ENCODE data around the gene JMY.

JMY gene

GRCh38 chr5:79235634-79236361 is at the start of gene JMY:
TSS of gene JMY (plus strand) at chr5:79236131. CDS start at chr5:79236651, 520 bp downstream.
- peak; percentile 84 for DNase-seq

DNA sequence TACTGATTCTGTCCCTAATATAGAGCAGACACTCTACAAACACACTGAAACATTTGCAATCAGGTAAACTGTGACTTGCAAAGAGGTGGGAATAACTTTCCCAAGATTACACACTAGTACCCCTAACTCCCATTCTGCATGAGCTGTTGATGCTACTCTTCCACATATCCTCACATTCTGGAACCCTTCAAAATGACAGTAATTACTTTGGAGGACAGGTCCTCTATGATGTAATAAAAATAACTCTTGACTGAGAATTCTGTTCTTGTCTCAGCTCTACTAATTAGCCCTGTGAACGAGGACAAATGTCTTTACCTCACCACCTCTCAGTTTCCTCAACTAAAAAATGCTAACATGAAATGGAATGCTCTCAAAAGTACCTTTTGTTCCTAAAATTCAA is 49.5 kb upstream of the JMY start:
- no peak for DNase-seq

DNA sequence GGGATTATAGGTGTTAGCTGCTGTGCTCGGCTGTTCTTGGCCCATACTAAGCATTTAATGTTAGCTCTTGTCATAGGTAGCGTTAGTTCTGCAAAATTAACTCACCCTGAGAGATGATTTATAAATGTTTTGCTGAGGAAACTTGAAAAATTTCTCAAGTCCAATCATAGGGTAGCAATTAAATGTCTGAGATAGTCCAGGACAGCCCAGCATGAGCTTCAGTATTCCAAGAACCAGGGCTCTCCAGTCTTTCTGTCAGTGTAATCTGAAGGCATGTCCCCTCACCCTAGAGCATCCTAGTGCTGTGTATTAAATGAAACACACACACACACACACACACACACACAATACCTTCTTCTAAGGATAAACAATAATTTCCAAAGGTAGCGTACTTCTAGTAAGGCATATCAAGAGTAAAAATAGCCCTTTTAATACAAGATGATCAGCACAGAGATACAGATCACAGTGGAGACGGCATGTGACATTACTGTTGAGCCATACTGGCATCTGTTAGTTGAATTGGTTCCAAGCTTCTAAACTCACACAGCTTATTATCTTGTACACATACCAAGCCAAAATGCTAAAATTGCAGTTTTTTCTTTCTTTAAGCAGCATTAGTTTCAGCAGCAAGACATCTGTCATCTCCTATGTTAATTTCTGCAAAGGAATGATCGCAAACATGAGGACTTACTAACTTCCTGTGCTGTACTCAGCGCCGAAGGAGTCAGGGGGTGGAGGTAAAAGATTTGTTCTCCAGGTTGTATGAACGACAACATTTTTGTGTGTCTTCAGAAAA is 46.3 kb upstream of the JMY start:
- DNase-seq: no peak

GRCh38 chr5:79190235-79190529 is 45.7 kb upstream of the JMY start:
- DNase-seq: no peak

- DNase-seq: no peak
These were observed 44.5 kb upstream of the JMY start for GRCh38 chr5:79191457-79191856.

DNA sequence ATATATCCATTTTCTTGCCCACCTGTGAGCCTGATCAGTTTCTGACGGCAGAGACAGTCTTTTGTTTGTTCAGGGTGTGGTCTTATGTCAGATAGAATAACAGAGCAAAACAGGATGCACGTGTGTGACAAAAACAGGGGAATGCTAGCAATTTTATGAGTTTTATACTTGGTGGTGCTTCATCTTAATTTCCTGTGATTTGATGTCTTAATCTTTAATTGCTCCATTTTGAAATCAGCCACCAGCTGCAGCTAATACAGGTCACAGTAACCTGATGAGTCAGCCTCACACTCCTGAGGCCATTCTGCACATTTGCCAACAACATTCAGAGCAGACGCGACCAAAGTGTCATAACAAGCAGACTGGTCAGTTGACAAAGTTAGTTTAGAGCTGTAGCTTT is 42.3 kb upstream of the JMY start:
- no peak for DNase-seq

GRCh38 chr5:79200573-79201183 is 35.3 kb upstream of the JMY start:
- no peak for DNase-seq

DNA sequence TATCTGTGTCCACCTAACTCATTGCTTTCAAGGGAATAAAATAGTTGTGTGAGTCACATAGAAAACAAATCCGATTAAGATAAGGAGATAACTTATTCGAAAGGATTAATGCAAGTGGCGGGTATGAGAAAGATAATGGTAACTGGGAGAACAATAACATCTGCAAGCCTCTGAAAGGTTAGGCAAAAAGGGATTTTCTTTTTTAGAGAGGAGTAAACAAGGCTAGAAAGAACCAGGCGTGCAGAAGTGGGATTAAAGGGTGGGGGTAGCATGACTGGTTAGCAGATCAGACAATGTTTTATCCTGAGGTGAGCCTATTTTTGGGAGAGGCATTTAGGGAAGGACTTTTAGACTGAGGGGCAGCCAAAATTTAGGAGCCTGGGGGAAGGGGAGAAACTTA is 34.7 kb upstream of the JMY start:
- no peak for DNase-seq

- no peak for DNase-seq
These were observed 33.9 kb upstream of the JMY start for GRCh38 chr5:79202076-79202475.

DNA sequence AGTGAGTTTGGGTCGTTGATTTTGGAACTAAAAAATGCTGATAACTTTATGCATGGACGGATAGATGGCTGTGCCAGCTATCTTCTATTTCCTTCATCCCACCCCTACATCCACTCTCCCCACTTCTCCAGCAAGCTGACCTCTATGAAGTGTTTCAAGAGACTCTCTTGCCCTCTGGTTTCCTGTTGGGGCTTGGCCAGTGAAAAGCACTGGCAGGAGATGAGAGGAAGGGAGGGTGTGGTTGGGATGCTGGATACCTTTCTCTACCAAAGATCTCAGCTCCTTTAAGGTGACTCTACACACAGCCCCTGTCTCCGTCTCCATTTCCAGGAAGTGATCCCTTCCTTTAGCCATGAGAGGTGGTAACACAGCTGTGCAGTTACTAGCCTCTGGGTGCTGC is 30.0 kb upstream of the JMY start:
- no peak for DNase-seq

DNA sequence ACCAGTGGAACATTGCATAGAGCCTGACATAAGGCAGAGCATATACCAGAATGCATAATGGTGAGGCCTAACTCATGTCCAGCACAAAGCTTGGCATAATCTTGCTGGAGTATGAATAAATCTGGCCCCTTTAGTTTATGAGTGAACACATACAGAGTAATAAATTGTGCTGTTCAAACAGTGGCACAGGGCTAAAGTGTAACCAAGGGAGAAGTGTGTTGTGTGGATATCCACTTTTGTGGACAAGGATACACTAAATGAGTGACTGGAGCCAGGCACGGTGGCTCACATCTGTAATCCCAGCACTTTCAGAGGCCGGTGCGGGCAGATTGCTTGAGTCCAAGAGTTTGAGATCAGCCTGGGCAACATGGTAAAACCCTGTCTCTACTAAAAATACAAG is 29.4 kb upstream of the JMY start:
- no peak for DNase-seq

- DNase-seq: no peak
These were observed 26.4 kb upstream of the JMY start for GRCh38 chr5:79209505-79209904.

GRCh38 chr5:79224286-79224984 is 11.5 kb upstream of the JMY start:
- DNase-seq: no peak

DNA sequence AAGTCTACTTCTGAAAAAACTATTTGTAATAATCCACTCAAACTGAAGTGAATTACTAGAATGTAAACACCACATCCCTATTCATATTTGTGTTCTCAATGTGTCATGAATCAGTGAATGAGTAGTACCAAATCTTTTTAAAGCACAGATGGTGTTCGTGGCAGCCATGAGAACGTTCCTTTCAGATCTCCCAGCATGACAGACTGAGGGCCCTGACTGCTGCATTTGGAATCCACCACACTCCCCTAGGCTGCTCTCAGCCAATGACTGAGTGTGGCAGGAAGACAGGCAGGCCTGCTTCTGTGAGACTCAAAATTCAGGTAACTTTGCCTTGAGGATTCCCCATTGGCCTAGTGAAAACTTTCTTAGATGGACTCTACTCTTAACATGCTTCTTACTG is 10.9 kb upstream of the JMY start:
- no peak for DNase-seq

DNA sequence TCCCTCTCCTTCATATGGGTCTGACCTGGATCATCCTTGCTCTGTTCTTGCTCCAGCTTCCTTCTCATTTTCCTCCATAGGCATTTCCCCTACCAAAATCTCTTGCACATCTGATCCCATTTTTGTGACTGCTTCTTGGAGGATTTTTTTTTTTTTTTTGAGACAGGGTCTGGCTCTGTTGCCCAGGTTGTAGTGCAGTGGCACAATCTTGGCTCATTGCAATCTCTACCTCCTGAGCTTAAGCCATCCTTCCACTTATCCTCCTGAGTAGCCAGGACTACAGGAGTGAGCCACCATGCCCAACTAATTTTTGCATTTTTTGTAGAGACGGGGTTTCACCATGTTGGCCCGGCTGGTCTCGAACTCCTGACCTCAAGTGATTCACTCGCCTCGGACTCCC is 10.5 kb upstream of the JMY start:
- DNase-seq: no peak

- no peak for DNase-seq
These were observed 8.4 kb upstream of the JMY start for GRCh38 chr5:79227484-79228025.

DNA sequence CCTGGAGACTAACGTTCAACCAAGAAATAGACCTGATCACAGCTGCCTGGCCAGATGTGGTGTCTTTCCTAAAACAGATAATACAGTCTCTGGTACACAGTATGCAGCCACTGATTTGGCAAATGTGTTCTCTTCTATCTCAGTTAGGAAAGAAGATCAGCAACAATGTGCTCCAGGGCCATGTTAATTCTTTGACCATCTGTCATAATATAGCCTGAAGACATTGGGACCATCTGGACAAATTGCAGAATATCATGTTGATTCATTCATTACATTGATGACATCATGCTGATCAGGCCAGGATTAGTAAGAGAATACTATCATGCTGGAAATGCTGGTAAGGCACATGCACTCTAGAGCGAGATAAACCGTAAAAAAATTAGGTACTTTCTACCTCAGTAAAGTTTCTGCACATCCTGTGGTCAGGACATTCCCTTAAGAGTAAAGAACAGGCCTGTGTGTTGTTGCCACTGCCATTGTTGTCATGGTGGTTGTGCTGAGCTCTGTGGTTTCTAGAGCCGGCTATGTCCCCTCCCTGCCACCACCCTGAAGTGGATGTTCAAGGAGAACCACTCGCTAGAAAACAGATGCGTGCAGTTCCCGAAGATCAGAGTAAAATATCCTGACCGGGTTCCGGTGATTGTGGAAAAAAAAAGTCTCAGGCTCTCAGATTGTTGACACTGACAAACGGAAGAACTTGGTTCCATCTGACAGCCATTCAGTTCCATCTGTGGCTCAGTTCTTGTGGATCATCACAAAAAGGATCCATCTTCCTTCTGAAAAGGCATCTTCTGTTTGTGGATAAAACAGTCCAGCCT is 6.4 kb upstream of the JMY start:
- no peak for DNase-seq

- no peak for DNase-seq
These were observed 684 bp upstream of the JMY start for GRCh38 chr5:79235261-79235633.

GRCh38 chr5:79236362-79236969 is 535 bp downstream of the JMY start:
- DNase-seq: peak; percentile 32

DNA sequence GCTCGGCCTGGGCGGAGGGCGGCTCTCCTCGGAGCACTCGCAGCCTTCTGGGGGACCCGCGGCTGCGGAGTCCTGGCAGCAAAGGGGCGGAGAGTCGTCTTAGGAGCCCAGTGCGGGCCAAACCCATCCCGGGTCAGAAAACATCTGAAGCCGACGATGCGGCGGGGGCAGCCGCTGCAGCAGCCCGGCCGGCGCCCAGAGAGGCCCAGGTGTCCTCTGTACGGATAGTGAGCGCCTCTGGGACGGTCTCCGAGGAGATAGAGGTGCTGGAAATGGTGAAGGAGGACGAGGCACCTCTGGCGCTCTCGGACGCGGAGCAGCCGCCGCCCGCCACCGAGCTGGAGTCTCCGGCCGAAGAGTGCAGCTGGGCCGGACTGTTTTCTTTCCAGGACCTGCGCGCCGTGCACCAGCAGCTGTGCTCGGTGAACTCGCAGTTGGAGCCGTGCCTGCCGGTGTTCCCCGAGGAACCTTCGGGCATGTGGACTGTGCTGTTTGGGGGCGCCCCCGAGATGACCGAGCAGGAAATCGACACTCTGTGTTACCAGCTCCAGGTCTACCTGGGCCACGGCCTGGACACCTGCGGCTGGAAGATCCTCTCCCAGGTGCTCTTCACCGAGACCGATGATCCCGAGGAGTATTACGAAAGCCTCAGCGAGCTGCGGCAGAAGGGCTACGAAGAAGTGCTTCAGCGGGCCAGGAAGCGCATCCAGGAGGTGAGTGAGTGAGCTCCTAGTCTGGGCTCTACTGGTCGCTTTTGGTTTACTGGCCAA is 1.2 kb downstream of the JMY start:
- DNase-seq: peak; percentile 23
